H9 (cell line): ENCODE results near the gene PTPRF. TPM values are rescaled to one million over a fixed set of nuclear protein-coding genes. Genes with fewer than 3 reads are reported as not detected.

Source experiments
- DNase-seq: peaks from one replicate; pipeline ENCODE4 v3.0.0-alpha.2; 2017
- H2AFZ ChIP-seq: one replicate; pipeline ENCODE4 v1.6.1; 2013; ENCODE audit warnings: mild to moderate bottlenecking, low read length, control low read depth, moderate library complexity
- H2AK5ac ChIP-seq: 2 replicates; pipeline ENCODE4 v1.6.1; 2013; ENCODE audit warnings: low read length, control low read depth, mixed read lengths; ENCODE audit not compliant: insufficient read length
- H2BK120ac ChIP-seq: one replicate; pipeline ENCODE4 v1.6.1; 2013; ENCODE audit warnings: low read depth, mild to moderate bottlenecking, low read length, control low read depth, inconsistent platforms; ENCODE audit not compliant: poor library complexity, severe bottlenecking
- H2BK12ac ChIP-seq: 2 replicates; pipeline ENCODE4 v1.6.1; 2013; ENCODE audit warnings: low read length, control low read depth, mixed read lengths, low read depth; ENCODE audit not compliant: insufficient read length
- H2BK15ac ChIP-seq: 2 replicates; pipeline ENCODE4 v1.6.1; 2013; ENCODE audit warnings: low read depth, low read length, control low read depth
- H2BK20ac ChIP-seq: one replicate; pipeline ENCODE4 v1.6.1; 2013; ENCODE audit warnings: low read depth, mild to moderate bottlenecking, low read length, control low read depth, inconsistent platforms; ENCODE audit not compliant: poor library complexity, severe bottlenecking
- H2BK5ac ChIP-seq: 2 replicates; pipeline ENCODE4 v1.6.1; 2013; ENCODE audit warnings: low read length, control low read depth, mixed read lengths; ENCODE audit not compliant: insufficient read length
- H3K14ac ChIP-seq: 2 replicates; pipeline ENCODE4 v1.6.1; 2013; ENCODE audit warnings: low read length, control low read depth; ENCODE audit not compliant: insufficient read depth
- H3K18ac ChIP-seq: 2 replicates; pipeline ENCODE4 v1.6.1; 2013; ENCODE audit warnings: low read depth, mild to moderate bottlenecking, mixed read lengths, low read length, control low read depth; ENCODE audit not compliant: insufficient read length
- H3K23ac ChIP-seq: 2 replicates; pipeline ENCODE4 v1.6.1; 2013; ENCODE audit warnings: low read length, control low read depth, mixed read lengths, low read depth; ENCODE audit not compliant: insufficient read length
- H3K23me2 ChIP-seq: 2 replicates; pipeline ENCODE4 v1.6.1; 2013; ENCODE audit warnings: low read depth, mild to moderate bottlenecking, mixed read lengths, low read length, control low read depth; ENCODE audit not compliant: insufficient read length, poor library complexity, severe bottlenecking
- H3K27ac ChIP-seq: 2 replicates; pipeline ENCODE4 v1.5.1; 2013; ENCODE audit warnings: low read length, control low read depth, mixed read lengths, low read depth; ENCODE audit not compliant: insufficient read length
- H3K27me3 ChIP-seq: 2 replicates; pipeline ENCODE4 v1.6.1; 2013; ENCODE audit warnings: low read length, control low read depth, inconsistent platforms; ENCODE audit not compliant: insufficient read depth
- H3K4ac ChIP-seq: 2 replicates; pipeline ENCODE4 v1.6.1; 2013; ENCODE audit warnings: low read depth, mild to moderate bottlenecking, control low read depth, inconsistent platforms, low read length, moderate library complexity
- H3K4me1 ChIP-seq: 2 replicates; pipeline ENCODE4 v1.6.1; 2013; ENCODE audit warnings: low read length, control low read depth, inconsistent platforms; ENCODE audit not compliant: insufficient read depth
- H3K4me2 ChIP-seq: 2 replicates; pipeline ENCODE4 v1.6.1; 2013; ENCODE audit warnings: low read length, control low read depth, mixed read lengths; ENCODE audit not compliant: insufficient read length, insufficient read depth
- H3K56ac ChIP-seq: 2 replicates; pipeline ENCODE4 v1.6.1; 2013; ENCODE audit warnings: low read depth, mild to moderate bottlenecking, mixed read lengths, low read length, control low read depth; ENCODE audit not compliant: insufficient read length
- H3K79me1 ChIP-seq: 2 replicates; pipeline ENCODE4 v1.6.1; 2013; ENCODE audit warnings: low read depth, mild to moderate bottlenecking, moderate library complexity, low read length, control low read depth, inconsistent platforms; ENCODE audit not compliant: insufficient read depth, poor library complexity, severe bottlenecking
- H3K79me2 ChIP-seq: 2 replicates; pipeline ENCODE4 v1.6.1; 2013; ENCODE audit warnings: low read length, control low read depth, inconsistent platforms; ENCODE audit not compliant: insufficient read depth
- H3K9ac ChIP-seq: 2 replicates; pipeline ENCODE4 v1.6.1; 2013; ENCODE audit warnings: low read length, control low read depth, mixed read lengths; ENCODE audit not compliant: insufficient read length; ENCODE audit errors: extremely low read depth
- H3K9me3 ChIP-seq: one replicate; pipeline ENCODE4 v1.6.1; 2013; ENCODE audit warnings: low read depth, low read length, inconsistent platforms; ENCODE audit not compliant: control insufficient read depth
- H3T11ph ChIP-seq: one replicate; pipeline ENCODE4 v1.6.1; 2013; ENCODE audit warnings: mild to moderate bottlenecking, low read length, control low read depth, inconsistent platforms
- H4K20me1 ChIP-seq: one replicate; pipeline ENCODE4 v1.6.1; 2013; ENCODE audit not compliant: control insufficient read depth, insufficient read length, insufficient read depth
- H4K5ac ChIP-seq: 2 replicates; pipeline ENCODE4 v1.6.1; 2013; ENCODE audit warnings: low read depth, mild to moderate bottlenecking, mixed read lengths, low read length, control low read depth; ENCODE audit not compliant: insufficient read length
- H4K8ac ChIP-seq: replicated peaks from 2 replicates; pipeline ENCODE4 v1.6.1; 2013; ENCODE audit warnings: low read length, control low read depth, mixed read lengths, low read depth; ENCODE audit not compliant: insufficient read length
- H4K91ac ChIP-seq: 2 replicates; pipeline ENCODE4 v1.6.1; 2013; ENCODE audit warnings: low read depth, mild to moderate bottlenecking, moderate library complexity, mixed read lengths, low read length, control low read depth; ENCODE audit not compliant: insufficient read length
- H3K27ac Mint-ChIP-seq, 3 experiments: 2 replicates in 2 of 3; 3 replicates in 1 of 3; pipeline ENCODE4 v1.8.0; 2020 to 2021; ENCODE audit warnings: mixed read lengths in 3 of 3, mild to moderate bottlenecking in 1 of 3, moderate library complexity in 1 of 3
- H3K27me3 Mint-ChIP-seq: 2 replicates; pipeline ENCODE4 v1.8.0; 2021; ENCODE audit warnings: low read depth, mild to moderate bottlenecking, moderate library complexity, mixed read lengths
- H3K36me3 Mint-ChIP-seq, 3 experiments: 2 replicates in 2 of 3; 3 replicates in 1 of 3; pipeline ENCODE4 v1.8.0; 2020 to 2021; ENCODE audit warnings: low read depth in 3 of 3, mixed read lengths in 3 of 3; ENCODE audit not compliant: insufficient read depth in 1 of 3
- H3K4me1 Mint-ChIP-seq, 2 experiments: 2 replicates each; pipeline ENCODE4 v1.8.0; 2020; ENCODE audit warnings: mixed read lengths in 2 of 2
- H3K4me3 Mint-ChIP-seq, 2 experiments: 2 replicates in 1 of 2; 3 replicates in 1 of 2; pipeline ENCODE4 v1.8.0; 2020 to 2021; ENCODE audit warnings: mild to moderate bottlenecking in 2 of 2, mixed read lengths in 2 of 2, moderate library complexity in 1 of 2
- H3K9me3 Mint-ChIP-seq, 2 experiments: 2 replicates in 1 of 2; 3 replicates in 1 of 2; pipeline ENCODE4 v1.8.0; 2020; ENCODE audit warnings: mild to moderate bottlenecking in 2 of 2, mixed read lengths in 2 of 2, moderate library complexity in 1 of 2
- WGBS: extraction: QIAGEN DNeasy Blood & Tissue Kit; methylation state at CpG from one replicate; pipeline ENCODE4 v1.1.7; 2013; ENCODE audit warnings: missing lambda C conversion rate, low lambda C conversion rate, mixed read lengths; ENCODE audit not compliant: insufficient read length; ENCODE audit errors: extremely low coverage; 5-methylcytosine and 5-hydroxymethylcytosine counted together
- total RNA-seq: library from RNA; stranded (reverse); gene quantifications from 2 replicates; pipeline ENCODE4 v1.2.1, GENCODE V29; 2021
- TF ChIP-seq, protein P1 (sequence below): fragments of 200-600 bp; sonication (generic); conservative IDR thresholded peaks from 3 replicates; pipeline ENCODE4 v1.8.0; 2021; ENCODE audit warnings: antibody characterized with exemption, mild to moderate bottlenecking

PTPRF gene
- total RNA-seq, 1 experiment from 2014 or later = 193 TPM

DNA sequence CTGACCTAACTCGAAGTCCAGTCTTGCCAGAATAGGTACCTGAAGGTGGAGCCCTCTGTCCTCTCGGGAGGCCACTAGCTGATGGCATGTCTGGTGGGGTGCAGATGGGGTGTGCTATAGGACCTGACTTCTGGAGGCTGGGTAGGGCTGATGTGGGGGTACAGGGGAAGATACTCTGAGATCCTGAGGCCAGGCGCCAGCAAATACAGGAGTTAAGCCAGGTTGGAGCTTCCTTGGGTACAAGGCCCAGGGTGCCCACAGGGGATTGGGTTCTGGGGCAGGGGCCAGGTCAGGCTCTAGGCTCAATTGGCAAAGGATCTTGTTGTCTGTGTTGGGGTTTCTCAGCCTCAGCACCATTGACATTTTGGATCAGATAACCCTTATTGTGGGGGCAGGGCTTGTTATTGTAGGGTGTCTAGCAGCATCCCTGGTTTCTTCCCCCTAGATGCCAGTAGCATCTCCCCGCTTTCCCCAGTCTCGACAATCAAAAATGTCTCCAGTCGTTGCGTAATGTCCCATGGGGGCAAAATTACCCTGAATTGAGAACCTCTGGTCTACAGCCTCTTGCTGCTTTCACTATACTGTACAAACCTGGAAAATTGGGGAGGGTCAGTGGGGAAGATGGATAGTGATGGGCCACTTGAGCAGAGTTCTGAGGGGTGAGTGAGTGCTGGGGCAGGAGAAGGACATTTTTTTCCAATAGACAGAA lies 9.2 kb downstream of the PTPRF start:
- Histone ChIP-seq H3K27ac (no peak overlapping the region), H3T11ph (no peak overlapping the region), H2BK120ac (no peak overlapping the region), H3K18ac (no peak overlapping the region), H3K4me2 (no peak overlapping the region), H3K4ac (no peak overlapping the region), H2BK12ac (no peak overlapping the region), H4K5ac (no peak overlapping the region), H2AFZ (no peak overlapping the region), H2AK5ac (no peak overlapping the region), H3K56ac (no peak overlapping the region), H4K91ac (no peak overlapping the region), H4K8ac (no peak overlapping the region), H3K14ac (no peak overlapping the region), H3K9ac (no peak overlapping the region), H3K23ac (no peak overlapping the region), H3K9me3 (no peaks in the 10 kb centered on the region), H4K20me1 (no peaks in the 10 kb centered on the region), H2BK5ac (no peak overlapping the region), H2BK20ac (no peak overlapping the region), H3K79me2 (peaks cover 6% of the 10 kb centered on the region; the same call in 1 of the 2 replicates), H3K23me2 (no peaks in the 10 kb centered on the region), H2BK15ac (no peak overlapping the region), H3K27me3 (no peaks in the 10 kb centered on the region), H3K4me1 (no peaks in the 10 kb centered on the region; the same call in 1 of the 2 replicates), H3K79me1 (peaks cover 4% of the 10 kb centered on the region)
- Mint-ChIP-seq H3K9me3 (no peaks in the 10 kb centered on the region), H3K4me1 (peaks cover 41 to 43% of the 10 kb centered on the region in 2 experiments), H3K36me3 (peaks cover 14 to 37% (median 37%) of the 10 kb centered on the region in 3 experiments; a peak in 6 of 7 replicates), H3K27ac (no peak overlapping the region), H3K4me3 (no peak overlapping the region), H3K27me3 (no peaks in the 10 kb centered on the region; the same call in 1 of the 2 replicates)
- no CpG with 5 or more reads among the region's 7 CpGs for WGBS
- TF ChIP-seq, protein P1, sequence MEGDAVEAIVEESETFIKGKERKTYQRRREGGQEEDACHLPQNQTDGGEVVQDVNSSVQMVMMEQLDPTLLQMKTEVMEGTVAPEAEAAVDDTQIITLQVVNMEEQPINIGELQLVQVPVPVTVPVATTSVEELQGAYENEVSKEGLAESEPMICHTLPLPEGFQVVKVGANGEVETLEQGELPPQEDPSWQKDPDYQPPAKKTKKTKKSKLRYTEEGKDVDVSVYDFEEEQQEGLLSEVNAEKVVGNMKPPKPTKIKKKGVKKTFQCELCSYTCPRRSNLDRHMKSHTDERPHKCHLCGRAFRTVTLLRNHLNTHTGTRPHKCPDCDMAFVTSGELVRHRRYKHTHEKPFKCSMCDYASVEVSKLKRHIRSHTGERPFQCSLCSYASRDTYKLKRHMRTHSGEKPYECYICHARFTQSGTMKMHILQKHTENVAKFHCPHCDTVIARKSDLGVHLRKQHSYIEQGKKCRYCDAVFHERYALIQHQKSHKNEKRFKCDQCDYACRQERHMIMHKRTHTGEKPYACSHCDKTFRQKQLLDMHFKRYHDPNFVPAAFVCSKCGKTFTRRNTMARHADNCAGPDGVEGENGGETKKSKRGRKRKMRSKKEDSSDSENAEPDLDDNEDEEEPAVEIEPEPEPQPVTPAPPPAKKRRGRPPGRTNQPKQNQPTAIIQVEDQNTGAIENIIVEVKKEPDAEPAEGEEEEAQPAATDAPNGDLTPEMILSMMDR = no peak
- DNase-seq = no peak
